H1 (cell line): ENCODE results near the gene CIAO3. TPM values are rescaled to one million over a fixed set of nuclear protein-coding genes. Genes with fewer than 3 reads are reported as not detected.

ENCODE experiments used
- CTCF ChIA-PET: fragments of 300-600 bp; sonication (Branson Sonifier 250); formaldehyde crosslinking; loops from one replicate; lab custom pipeline; 2021; ENCODE audit not compliant: partially characterized antibody; lab: Charles Lee
- POLR2A ChIA-PET: fragments of 300-600 bp; sonication (Branson Sonifier 250); formaldehyde crosslinking; loops from one replicate; lab custom pipeline; 2021; ENCODE audit warnings: inconsistent platforms; ENCODE audit not compliant: partially characterized antibody; lab: Charles Lee
- DNase-seq, 2 experiments: peaks; one replicate each; pipeline versions ENCODE4 v3.0.0 to v3.0.0-alpha.2; 2010 to 2022; ENCODE audit warnings: low spot score in 2 of 2, low read depth in 1 of 2, mixed read lengths in 1 of 2
- FAIRE-seq: peaks from 2 replicates; lab custom pipeline; 2011; peaks lifted over from hg19 to GRCh38; lab: Jason Lieb, UNC
- H2AFZ ChIP-seq: 2 replicates; pipeline ENCODE4 v1.8.1; 2012; ENCODE audit warnings: low read length, inconsistent platforms
- H2AK5ac ChIP-seq: 2 replicates; pipeline ENCODE4 v1.6.1; 2013; ENCODE audit warnings: low read depth, low read length
- H2BK120ac ChIP-seq: replicated peaks from 2 replicates; pipeline ENCODE3; 2013; ENCODE audit warnings: low read depth, low read length, inconsistent platforms
- H2BK12ac ChIP-seq: 2 replicates; pipeline ENCODE4 v1.6.1; 2013; ENCODE audit warnings: low read depth, low read length
- H2BK15ac ChIP-seq: 2 replicates; pipeline ENCODE4 v1.6.1; 2013; ENCODE audit warnings: low read length
- H2BK20ac ChIP-seq: 2 replicates; pipeline ENCODE4 v1.6.1; 2013; ENCODE audit warnings: low read length
- H2BK5ac ChIP-seq: 2 replicates; pipeline ENCODE4 v1.6.1; 2013; ENCODE audit warnings: low read depth, low read length
- H3K14ac ChIP-seq: 2 replicates; pipeline ENCODE4 v1.6.1; 2013; ENCODE audit warnings: inconsistent platforms; ENCODE audit not compliant: insufficient read length
- H3K18ac ChIP-seq: 2 replicates; pipeline ENCODE4 v1.6.1; 2013; ENCODE audit warnings: low read length; ENCODE audit errors: extremely low read depth
- H3K23ac ChIP-seq: 2 replicates; pipeline ENCODE4 v1.6.1; 2013; ENCODE audit warnings: inconsistent platforms; ENCODE audit not compliant: insufficient read length
- H3K23me2 ChIP-seq: 2 replicates; pipeline ENCODE4 v1.6.1; 2013; ENCODE audit warnings: low read depth, low read length
- H3K27ac ChIP-seq: 2 replicates; pipeline ENCODE4 v1.6.1; 2011; ENCODE audit warnings: low read depth, low read length, inconsistent platforms
- H3K27me3 ChIP-seq, 4 experiments: replicated peaks in 1 of 4; 1 replicate in 1 of 4; 2 replicates in 3 of 4; pipeline versions ENCODE4 v1.6.1 to v1.8.1; 2011 to 2013; ENCODE audit warnings: low read length in 3 of 4, mild to moderate bottlenecking in 3 of 4, inconsistent platforms in 2 of 4, mixed read lengths in 2 of 4, moderate library complexity in 1 of 4; ENCODE audit not compliant: control insufficient read depth in 3 of 4, insufficient read depth in 3 of 4; ENCODE audit errors: extremely low read depth in 1 of 4
- H3K36me3 ChIP-seq, 4 experiments: 2 replicates each; pipeline versions ENCODE4 v1.6.1 to v1.8.1; 2011 to 2013; ENCODE audit warnings: mild to moderate bottlenecking in 4 of 4, low read length in 3 of 4, moderate library complexity in 2 of 4, control low read depth in 1 of 4, inconsistent platforms in 1 of 4; ENCODE audit not compliant: insufficient read depth in 4 of 4, control insufficient read depth in 2 of 4
- H3K4ac ChIP-seq: replicated peaks from 2 replicates; pipeline ENCODE3; 2013; ENCODE audit warnings: low read length, low read depth, mixed read lengths, inconsistent platforms; ENCODE audit not compliant: insufficient read length
- H3K4me1 ChIP-seq, 4 experiments: replicated peaks in 1 of 4; 1 replicate in 1 of 4; 2 replicates in 3 of 4; pipeline versions ENCODE4 v1.6.1 to v1.8.1; 2011 to 2013; ENCODE audit warnings: low read length in 3 of 4, inconsistent platforms in 2 of 4, mixed read lengths in 1 of 4; ENCODE audit not compliant: insufficient read depth in 4 of 4, control insufficient read depth in 3 of 4
- H3K4me2 ChIP-seq, 2 experiments: 2 replicates each; pipeline versions ENCODE4 v1.6.1 to v1.8.1; 2011 to 2013; ENCODE audit warnings: low read depth in 2 of 2, low read length in 2 of 2, control low read depth in 1 of 2, inconsistent platforms in 1 of 2, mild to moderate bottlenecking in 1 of 2; ENCODE audit not compliant: insufficient read depth in 1 of 2
- H3K4me3 ChIP-seq, 4 experiments: fragments of 200-600, 300-600 bp in 1 of 4; sonication (generic), shearing (Covaris generic), sonication (Bioruptor Twin) in 1 of 4; 2 replicates each; pipeline versions ENCODE4 v1.5.1 to v1.8.1; 2011 to 2016; ENCODE audit warnings: low read length in 4 of 4, low read depth in 3 of 4, control low read depth in 2 of 4, inconsistent platforms in 2 of 4, mild to moderate bottlenecking in 2 of 4, mixed read lengths in 1 of 4, moderate library complexity in 1 of 4; ENCODE audit not compliant: insufficient read depth in 2 of 4; ENCODE audit errors: extremely low read depth in 1 of 4
- H3K56ac ChIP-seq: replicated peaks from 2 replicates; pipeline ENCODE3; 2013; ENCODE audit warnings: low read depth, mild to moderate bottlenecking, mixed read lengths, low read length, inconsistent platforms; ENCODE audit not compliant: insufficient read length
- H3K79me1 ChIP-seq: 2 replicates; pipeline ENCODE4 v1.6.1; 2013; ENCODE audit warnings: low read depth, low read length, control low read depth
- H3K79me2 ChIP-seq, 2 experiments: 2 replicates each; pipeline versions ENCODE4 v1.6.1 to v1.8.1; 2012 to 2013; ENCODE audit warnings: low read length in 2 of 2, mild to moderate bottlenecking in 2 of 2, inconsistent platforms in 1 of 2; ENCODE audit not compliant: insufficient read depth in 2 of 2, control insufficient read depth in 1 of 2
- H3K9ac ChIP-seq, 4 experiments: replicated peaks in 1 of 4; 1 replicate in 1 of 4; 2 replicates in 3 of 4; pipeline versions ENCODE4 v1.6.1 to v1.8.1; 2011 to 2013; ENCODE audit warnings: low read depth in 3 of 4, low read length in 3 of 4, control low read depth in 2 of 4, mild to moderate bottlenecking in 2 of 4, moderate library complexity in 2 of 4, inconsistent platforms in 1 of 4; ENCODE audit errors: extremely low read depth in 1 of 4
- H3K9me3 ChIP-seq, 2 experiments: 2 replicates each; pipeline versions ENCODE4 v1.6.1 to v1.8.1; 2012 to 2013; ENCODE audit warnings: mild to moderate bottlenecking in 2 of 2, moderate library complexity in 2 of 2, control low read depth in 1 of 2, inconsistent platforms in 1 of 2, low read depth in 1 of 2, low read length in 1 of 2, mixed read lengths in 1 of 2; ENCODE audit not compliant: insufficient read depth in 2 of 2
- H4K20me1 ChIP-seq, 2 experiments: replicated peaks in 1 of 2; 2 replicates each; pipeline versions ENCODE3 to v1.8.1; 2011 to 2013; ENCODE audit warnings: inconsistent platforms in 2 of 2, low read length in 2 of 2, mild to moderate bottlenecking in 1 of 2; ENCODE audit not compliant: insufficient read depth in 2 of 2, control insufficient read depth in 1 of 2
- H4K5ac ChIP-seq: 2 replicates; pipeline ENCODE4 v1.6.1; 2013; ENCODE audit warnings: low read length, low read depth, mixed read lengths, inconsistent platforms; ENCODE audit not compliant: insufficient read length
- H4K8ac ChIP-seq: 2 replicates; pipeline ENCODE4 v1.8.0; 2013; ENCODE audit warnings: mild to moderate bottlenecking, moderate library complexity, low read length, inconsistent platforms; ENCODE audit not compliant: insufficient read depth; ENCODE audit errors: extremely low read depth
- H4K91ac ChIP-seq: replicated peaks from 2 replicates; pipeline ENCODE3; 2013; ENCODE audit warnings: low read length, mixed read lengths, inconsistent platforms; ENCODE audit not compliant: insufficient read length
- RFX5 ChIP-seq: IDR thresholded peaks from 2 replicates; pipeline ENCODE4 v1.6.1; 2011; ENCODE audit warnings: low read depth, low read length, improper control_type of control experiment, borderline replicate concordance
- WGBS, 2 experiments: shearing (Covaris generic) in 1 of 2; methylation state at CpG; one replicate each; pipeline versions ENCODE4 v1.1.6 to v1.1.7; 2013 to 2015; ENCODE audit warnings: low lambda C conversion rate in 2 of 2, mixed read lengths in 2 of 2, inconsistent platforms in 1 of 2, low coverage in 1 of 2, missing lambda C conversion rate in 1 of 2; ENCODE audit not compliant: insufficient replicate concordance in 2 of 2, insufficient coverage in 1 of 2, insufficient read length in 1 of 2; ENCODE audit errors: extremely low coverage in 1 of 2, missing lambda C conversion rate in 1 of 2; 5-methylcytosine and 5-hydroxymethylcytosine counted together
- polyA plus RNA-seq, 7 experiments: library from polyadenylated mRNA; depleted of rRNA in 3 of 7; stranded (reverse) in 5 of 7; unstranded in 2 of 7; fragments of >200 nt in 5 of 7; fragments of 200-250 nt in 2 of 7; gene quantifications; 1 replicate in 5 of 7; 2 replicates in 1 of 7; 4 replicates in 1 of 7; pipeline versions ENCODE4 v1.2.1 to v1.2.3, GENCODE V29; 2011 to 2013; ENCODE audit warnings: missing spikeins in 2 of 7, mixed read lengths in 2 of 7
- total RNA-seq: library from RNA; stranded (reverse); fragmentation: NEBNext Ultra II Directional; extraction: Animal tissue kit (Norgen Biotek cat#: 25700); gene quantifications from 2 replicates; pipeline ENCODE4 v1.2.1, GENCODE V29; 2021

CIAO3 gene
- total and polyA plus RNA-seq, 2 of the 8 experiments (the other 6 are each of a cell fraction or from before 2014, with no cell fraction given) = 20.0 to 20.4 TPM

DNA sequence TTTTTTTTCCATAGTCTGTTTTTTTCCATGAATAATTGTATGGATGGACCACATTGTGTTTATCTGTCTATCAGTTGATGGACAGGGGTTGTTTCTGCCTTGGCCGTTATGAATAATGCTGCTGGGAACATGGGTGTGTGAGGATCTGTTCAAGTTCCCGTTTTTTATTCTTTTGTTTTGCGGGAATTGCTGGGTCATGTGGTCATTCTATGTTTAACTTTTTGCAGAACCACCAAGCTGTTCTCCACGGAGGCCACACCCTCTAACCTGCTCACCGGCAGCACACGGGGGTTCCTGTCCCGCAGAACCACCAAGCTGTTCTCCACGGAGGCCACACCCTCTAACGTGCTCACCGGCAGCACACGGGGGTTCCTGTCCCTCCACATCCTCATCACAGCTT, 13.9 kb upstream of the CIAO3 start:
- Histone ChIP-seq H2BK15ac (no peak overlapping the region), H2BK20ac (no peak overlapping the region), H3K27me3 (no peaks in the 10 kb centered on the region), H3K14ac (no peak overlapping the region), H2BK5ac (no peak overlapping the region), H3K18ac (no peak overlapping the region), H4K5ac (no peak overlapping the region), H2AFZ (no peak overlapping the region), H2AK5ac (no peak overlapping the region), H3K4me3 (no peak overlapping the region), H3K9ac (no peak overlapping the region), H3K79me2 (no peaks in the 10 kb centered on the region), H2BK12ac (no peak overlapping the region), H3K9me3 (0 out of 4 replicates have a peak, but pooled peaks cover 0 to 3% of the 10 kb centered on the region in 2 experiments), H4K91ac (no peak overlapping the region), H3K27ac (no peak overlapping the region), H3K23me2 (no peaks in the 10 kb centered on the region)
- DNase-seq = no peak
- 86% methylated on average over 11 of the region's 11 CpGs; no CpG with 5 or more reads in 1 of the 2 experiments for WGBS, 2 experiments
- no peak for FAIRE-seq
- no peak for TF ChIP-seq RFX5
- TF ChIP-seq, all 59 proteins: peak for 0
- H3K36me3 ChIP-seq = no peaks in the 10 kb centered on the region
- no peak overlapping the region for H3K56ac ChIP-seq
- no peak overlapping the region for H2BK120ac ChIP-seq
- ChIA-PET POLR2A (interaction anchor here (0.9 to 1.7 kb wide), 2 partner anchors 10 to 39 kb away, joined by 4 to 6 read pairs; no protein-coding TSS in a partner anchor), CTCF (interaction anchor here (0.6 to 9.2 kb wide), 6 partner anchors 10 to 42 kb away, joined by 3 to 88 read pairs (median 8); partner anchors contain the start of gene CIAO3)
- H3K4me2 ChIP-seq = no peak overlapping the region
- no peaks in the 10 kb centered on the region for H4K20me1 ChIP-seq
- H3K79me1 ChIP-seq = no peaks in the 10 kb centered on the region
- H3K4ac ChIP-seq = no peak overlapping the region
- peaks cover 3 to 12% (median 5%) of the 10 kb centered on the region in 4 experiments; a peak in 5 of 7 replicates for H3K4me1 ChIP-seq
- no peak overlapping the region for H3K23ac ChIP-seq
- H4K8ac ChIP-seq = no peak overlapping the region
